DND-41 (cell line): ENCODE data around the gene ERO1A.

ENCODE experiments used
- ATAC-seq: fragments of 200-7000 bp; cut with Tn5 transposase; 3 replicates; pipeline ENCODE4 v1.9.1; 2021; ENCODE audit warnings: low read depth; ENCODE audit not compliant: insufficient read depth
- DNase-seq: peaks from one replicate; pipeline ENCODE4 v3.0.0-alpha.2; 2020
- H2AFZ ChIP-seq: 2 replicates; pipeline ENCODE4 v1.6.0; 2012; ENCODE audit warnings: low read depth, low read length
- H3K27ac ChIP-seq: 2 replicates; pipeline ENCODE4 v1.5.1; 2012; ENCODE audit warnings: low read length, inconsistent platforms
- H3K27me3 ChIP-seq: fragments of 200-600 bp; sonication (generic); 2 replicates; pipeline ENCODE4 v1.6.0; 2012; ENCODE audit warnings: low read length, mild to moderate bottlenecking, inconsistent platforms; ENCODE audit not compliant: insufficient read depth, poor library complexity
- H3K36me3 ChIP-seq: 2 replicates; pipeline ENCODE4 v1.5.1; 2012; ENCODE audit warnings: low read length, inconsistent platforms; ENCODE audit not compliant: insufficient read depth
- H3K4me1 ChIP-seq: 2 replicates; pipeline ENCODE4 v1.5.1; 2012; ENCODE audit warnings: mild to moderate bottlenecking, low read length; ENCODE audit not compliant: insufficient read depth
- H3K4me2 ChIP-seq: 2 replicates; pipeline ENCODE4 v1.6.0; 2012; ENCODE audit warnings: mild to moderate bottlenecking, moderate library complexity, low read length, inconsistent platforms; ENCODE audit not compliant: insufficient read depth
- H3K4me3 ChIP-seq, 2 experiments: fragments of 200-600 bp in 1 of 2; shearing (Covaris generic) in 1 of 2; 2 replicates each; pipeline ENCODE4 v1.5.1; 2012 to 2016; ENCODE audit warnings: inconsistent platforms in 2 of 2, low read length in 2 of 2, mild to moderate bottlenecking in 2 of 2, low read depth in 1 of 2, moderate library complexity in 1 of 2
- H3K79me2 ChIP-seq: 2 replicates; pipeline ENCODE4 v1.6.0; 2012; ENCODE audit warnings: low read length, inconsistent platforms; ENCODE audit not compliant: insufficient read depth
- H3K9ac ChIP-seq: 2 replicates; pipeline ENCODE4 v1.6.0; 2012; ENCODE audit warnings: low read depth, mild to moderate bottlenecking, inconsistent platforms, low read length, moderate library complexity
- H3K9me3 ChIP-seq: 2 replicates; pipeline ENCODE4 v1.5.1; 2012; ENCODE audit warnings: low read length, moderate library complexity, mild to moderate bottlenecking, inconsistent platforms; ENCODE audit not compliant: insufficient read depth, severe bottlenecking
- H4K20me1 ChIP-seq: 2 replicates; pipeline ENCODE4 v1.6.0; 2012; ENCODE audit warnings: low read length; ENCODE audit not compliant: insufficient read depth
- EZH2 ChIP-seq: IDR thresholded peaks from 3 replicates; pipeline ENCODE4 v1.6.1; 2012; ENCODE audit warnings: borderline replicate concordance, low read depth, mild to moderate bottlenecking, moderate library complexity, low read length, inconsistent platforms; ENCODE audit not compliant: severe bottlenecking
- TF ChIP-seq, protein P1 (sequence below): IDR thresholded peaks from 2 replicates; pipeline ENCODE4 v1.5.1; 2012; ENCODE audit warnings: borderline replicate concordance, low read length, moderate library complexity, mild to moderate bottlenecking; ENCODE audit not compliant: poor library complexity, severe bottlenecking; ENCODE audit errors: extremely low read depth

Gene ERO1A

GRCh38 chr14:52607061-52607460 is 88.3 kb downstream of the ERO1A start:
- Histone ChIP-seq H3K9ac (no peak overlapping the region), H3K27ac (no peak overlapping the region), H3K4me1 (no peaks in the 10 kb centered on the region), H3K27me3 (no peaks in the 10 kb centered on the region), H2AFZ (no peak overlapping the region), H3K79me2 (no peaks in the 10 kb centered on the region), H3K9me3 (no peaks in the 10 kb centered on the region), H3K36me3 (no peaks in the 10 kb centered on the region), H4K20me1 (no peaks in the 10 kb centered on the region), H3K4me2 (no peak overlapping the region), H3K4me3 (no peak overlapping the region)
- TF ChIP-seq EZH2: no peak
- TF ChIP-seq, protein P1, sequence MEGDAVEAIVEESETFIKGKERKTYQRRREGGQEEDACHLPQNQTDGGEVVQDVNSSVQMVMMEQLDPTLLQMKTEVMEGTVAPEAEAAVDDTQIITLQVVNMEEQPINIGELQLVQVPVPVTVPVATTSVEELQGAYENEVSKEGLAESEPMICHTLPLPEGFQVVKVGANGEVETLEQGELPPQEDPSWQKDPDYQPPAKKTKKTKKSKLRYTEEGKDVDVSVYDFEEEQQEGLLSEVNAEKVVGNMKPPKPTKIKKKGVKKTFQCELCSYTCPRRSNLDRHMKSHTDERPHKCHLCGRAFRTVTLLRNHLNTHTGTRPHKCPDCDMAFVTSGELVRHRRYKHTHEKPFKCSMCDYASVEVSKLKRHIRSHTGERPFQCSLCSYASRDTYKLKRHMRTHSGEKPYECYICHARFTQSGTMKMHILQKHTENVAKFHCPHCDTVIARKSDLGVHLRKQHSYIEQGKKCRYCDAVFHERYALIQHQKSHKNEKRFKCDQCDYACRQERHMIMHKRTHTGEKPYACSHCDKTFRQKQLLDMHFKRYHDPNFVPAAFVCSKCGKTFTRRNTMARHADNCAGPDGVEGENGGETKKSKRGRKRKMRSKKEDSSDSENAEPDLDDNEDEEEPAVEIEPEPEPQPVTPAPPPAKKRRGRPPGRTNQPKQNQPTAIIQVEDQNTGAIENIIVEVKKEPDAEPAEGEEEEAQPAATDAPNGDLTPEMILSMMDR: no peak
- DNase-seq (no peak), ATAC-seq (no peak)

GRCh38 chr14:52602131-52602530 is 93.2 kb downstream of the ERO1A start:
- no peak overlapping the region for H3K9ac ChIP-seq
- DNase-seq (no peak), ATAC-seq (no peak)
- no peaks in the 10 kb centered on the region for H3K4me1 ChIP-seq
- no peak overlapping the region for H3K4me3 ChIP-seq
- H3K9me3 ChIP-seq: no peaks in the 10 kb centered on the region
- H4K20me1 ChIP-seq: no peaks in the 10 kb centered on the region
- H3K36me3 ChIP-seq: no peaks in the 10 kb centered on the region
- H3K4me2 ChIP-seq: no peak overlapping the region
- no peak overlapping the region for H3K27ac ChIP-seq
- TF ChIP-seq, protein P1: no peak
- TF ChIP-seq EZH2: no peak
- H3K79me2 ChIP-seq: no peaks in the 10 kb centered on the region
- peak overlapping the region; percentile 1; the same call in 1 of the 2 replicates for H2AFZ ChIP-seq
- H3K27me3 ChIP-seq: no peaks in the 10 kb centered on the region

DNA sequence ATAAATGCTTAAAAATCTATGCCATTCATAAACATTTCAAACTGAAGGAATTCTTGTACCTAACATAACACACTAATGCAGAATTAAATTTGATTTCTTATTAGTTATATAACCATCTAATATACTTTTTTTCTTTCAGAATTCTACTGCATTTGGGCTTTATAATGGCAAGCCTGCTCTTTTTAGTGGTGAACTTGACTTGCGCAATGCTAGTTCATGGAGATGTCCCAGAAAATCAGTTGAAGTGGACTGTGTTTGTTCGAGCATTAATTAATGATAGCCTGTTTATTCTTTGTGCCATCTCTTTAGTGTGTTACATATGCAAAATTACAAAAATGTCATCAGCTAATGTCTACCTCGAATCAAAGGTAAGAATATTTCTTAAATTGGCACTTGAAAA is 95.4 kb downstream of the ERO1A start:
- Histone ChIP-seq H3K4me2 (no peak overlapping the region), H4K20me1 (no peaks in the 10 kb centered on the region), H3K27ac (no peak overlapping the region), H2AFZ (no peak overlapping the region), H3K4me3 (no peak overlapping the region), H3K27me3 (no peaks in the 10 kb centered on the region), H3K79me2 (no peaks in the 10 kb centered on the region), H3K4me1 (no peaks in the 10 kb centered on the region), H3K36me3 (no peaks in the 10 kb centered on the region), H3K9me3 (no peaks in the 10 kb centered on the region), H3K9ac (no peak overlapping the region)
- ATAC-seq: no peak
- no peak for DNase-seq
- TF ChIP-seq EZH2: no peak
- TF ChIP-seq, protein P1: no peak

- H3K4me1 ChIP-seq: no peaks in the 10 kb centered on the region
- no peak for DNase-seq
- TF ChIP-seq EZH2: no peak
- TF ChIP-seq, protein P1: no peak
These were observed 96.8 kb downstream of the ERO1A start for GRCh38 chr14:52598568-52598967.

More at GRCh38 chr14:52598568-52598967, 96.8 kb downstream of the ERO1A start:
- Histone ChIP-seq H3K4me3 (no peak overlapping the region), H3K4me2 (no peak overlapping the region), H3K36me3 (no peaks in the 10 kb centered on the region), H4K20me1 (no peaks in the 10 kb centered on the region), H3K79me2 (no peaks in the 10 kb centered on the region), H3K9me3 (no peaks in the 10 kb centered on the region), H2AFZ (no peak overlapping the region), H3K27ac (no peak overlapping the region), H3K9ac (no peak overlapping the region), H3K27me3 (no peaks in the 10 kb centered on the region)
- no peak for ATAC-seq
